WTC11 (cell line): ENCODE data around the gene TUBB2B. TPM values are rescaled to one million over a fixed set of nuclear protein-coding genes. Genes with fewer than 3 reads are reported as not detected.
"Not testable (repeated sequence)": the region's sequence is repeated elsewhere in the genome, so short reads cannot be mapped to it uniquely, and the experiment has no call there.

Experiments
- ATAC-seq: fragments of 200-7000 bp; cut with Tn5 transposase; 2 replicates; pipeline ENCODE4 v1.10.0; 2021; ENCODE audit warnings: mild to moderate bottlenecking, moderate library complexity
- CTCF ChIA-PET: fragments of 300-600 bp; sonication (Branson Sonifier 250); formaldehyde crosslinking; loops from one replicate; lab custom pipeline; 2021; ENCODE audit warnings: antibody characterized with exemption; lab: Charles Lee
- POLR2A ChIA-PET: fragments of 350-600 bp; sonication (Branson Sonifier 250); formaldehyde crosslinking; loops from one replicate; lab custom pipeline; 2021; ENCODE audit warnings: antibody characterized with exemption; lab: Charles Lee
- DNase-seq: peaks from one replicate; pipeline ENCODE4 v3.0.0; 2021; ENCODE audit warnings: low spot score
- H3K27ac Mint-ChIP-seq: 2 replicates; pipeline ENCODE4 v1.8.0; 2021; ENCODE audit warnings: mixed read lengths
- H3K27me3 Mint-ChIP-seq: 2 replicates; pipeline ENCODE4 v1.8.0; 2021; ENCODE audit warnings: low read depth, mild to moderate bottlenecking, moderate library complexity, mixed read lengths
- H3K36me3 Mint-ChIP-seq: 2 replicates; pipeline ENCODE4 v1.8.0; 2021; ENCODE audit warnings: mixed read lengths
- H3K4me1 Mint-ChIP-seq: 2 replicates; pipeline ENCODE4 v1.8.0; 2022; ENCODE audit warnings: mixed read lengths
- H3K4me3 Mint-ChIP-seq: 2 replicates; pipeline ENCODE4 v1.8.0; 2021; ENCODE audit warnings: mild to moderate bottlenecking, moderate library complexity, mixed read lengths
- H3K9me3 Mint-ChIP-seq: 2 replicates; pipeline ENCODE4 v1.8.0; 2021; ENCODE audit warnings: mixed read lengths
- ATF6 ChIP-seq: sonication (generic); formaldehyde crosslinking; IDR thresholded peaks from 2 replicates; pipeline ENCODE4 v1.8.1; 2023; ENCODE audit warnings: mild to moderate bottlenecking, missing genetic modification reagents
- CBFB ChIP-seq: sonication (generic); formaldehyde crosslinking; IDR thresholded peaks from 2 replicates; pipeline ENCODE4 v1.8.1; 2022; ENCODE audit warnings: mild to moderate bottlenecking, low read depth, missing genetic modification reagents
- CREM ChIP-seq: sonication (generic); formaldehyde crosslinking; IDR thresholded peaks from 2 replicates; pipeline ENCODE4 v1.8.1; 2022; ENCODE audit warnings: mild to moderate bottlenecking, missing genetic modification reagents, moderate library complexity
- CTCF ChIP-seq: fragments of 200-600 bp; IDR thresholded peaks from 2 replicates; pipeline ENCODE4 v1.8.0; 2022; ENCODE audit warnings: antibody characterized with exemption
- ESRRA ChIP-seq: sonication (generic); formaldehyde crosslinking; IDR thresholded peaks from 2 replicates; pipeline ENCODE4 v1.8.1; 2022; ENCODE audit warnings: mild to moderate bottlenecking, missing genetic modification reagents, borderline replicate concordance
- GTF2I ChIP-seq: fragments of 250-450 bp; sonication (Bioruptor Pico); conservative IDR thresholded peaks from 2 replicates; pipeline ENCODE4 v1.4.0; 2021; ENCODE audit warnings: mild to moderate bottlenecking
- HMGA2 ChIP-seq: fragments of 250-450 bp; sonication (Bioruptor Pico); IDR thresholded peaks from 2 replicates; pipeline ENCODE4 v1.4.0; 2021; ENCODE audit warnings: mild to moderate bottlenecking, moderate library complexity
- MLX ChIP-seq: sonication (generic); formaldehyde crosslinking; IDR thresholded peaks from 2 replicates; pipeline ENCODE4 v1.8.1; 2023; ENCODE audit warnings: mild to moderate bottlenecking, missing genetic modification reagents, moderate library complexity
- MXD4 ChIP-seq: fragments of 250-450 bp; sonication (Bioruptor Pico); IDR thresholded peaks from 2 replicates; pipeline ENCODE4 v1.8.0; 2021; ENCODE audit warnings: mild to moderate bottlenecking, moderate library complexity, borderline replicate concordance
- NFATC4 ChIP-seq: fragments of 250-450 bp; sonication (Bioruptor Pico); IDR thresholded peaks from 2 replicates; pipeline ENCODE4 v1.9.0; 2021; ENCODE audit warnings: mild to moderate bottlenecking
- PRDM15 ChIP-seq: sonication (generic); formaldehyde crosslinking; IDR thresholded peaks from 2 replicates; pipeline ENCODE4 v1.8.0; 2022; ENCODE audit warnings: missing genetic modification reagents
- PRRX2 ChIP-seq: fragments of 250-450 bp; sonication (Bioruptor Pico); IDR thresholded peaks from 2 replicates; pipeline ENCODE4 v1.8.0; 2021; ENCODE audit warnings: mild to moderate bottlenecking
- RORB ChIP-seq: fragments of 250-450 bp; sonication (Bioruptor Pico); IDR thresholded peaks from 2 replicates; pipeline ENCODE4 v1.9.0; 2021; ENCODE audit warnings: mild to moderate bottlenecking
- STAT6 ChIP-seq: sonication (generic); formaldehyde crosslinking; conservative IDR thresholded peaks from 2 replicates; pipeline ENCODE4 v1.8.1; 2023; ENCODE audit warnings: mild to moderate bottlenecking, low read depth, missing genetic modification reagents, moderate library complexity
- TCF7 ChIP-seq: sonication (generic); formaldehyde crosslinking; IDR thresholded peaks from 2 replicates; pipeline ENCODE4 v1.8.0; 2022; ENCODE audit warnings: mild to moderate bottlenecking, low read depth, missing genetic modification reagents, moderate library complexity
- TEAD4 ChIP-seq: sonication (generic); formaldehyde crosslinking; IDR thresholded peaks from 2 replicates; pipeline ENCODE4 v1.8.0; 2022; ENCODE audit warnings: mild to moderate bottlenecking, missing genetic modification reagents
- TP53 ChIP-seq: sonication (generic); formaldehyde crosslinking; IDR thresholded peaks from 2 replicates; pipeline ENCODE4 v1.8.1; 2023; ENCODE audit warnings: mild to moderate bottlenecking, missing genetic modification reagents
- ZNF416 ChIP-seq: fragments of 250-450 bp; sonication (Bioruptor Pico); IDR thresholded peaks from 2 replicates; pipeline ENCODE4 v1.9.0; 2021; ENCODE audit warnings: mild to moderate bottlenecking, inconsistent platforms
- ZNF671 ChIP-seq: fragments of 250-450 bp; sonication (Bioruptor Pico); IDR thresholded peaks from 2 replicates; pipeline ENCODE4 v1.8.0; 2021; ENCODE audit warnings: mild to moderate bottlenecking
- total RNA-seq: library from RNA; stranded (reverse); gene quantifications from 3 replicates; pipeline ENCODE4 v1.2.3, GENCODE V29; 2021

Gene TUBB2B
- total RNA-seq, 1 experiment from 2014 or later: 591 TPM

- TF ChIP-seq PRDM15 (CRISPR knock-in tag) (no peak), PRRX2 (CRISPR knock-in tag) (no peak), RORB (CRISPR knock-in tag) (no peak)
Observed at GRCh38 chr6:3242768-3243167, 15.3 kb upstream of the TUBB2B start (continued).

GRCh38 chr6:3241745-3242144, 14.3 kb upstream of the TUBB2B start:
- H3K36me3 Mint-ChIP-seq, H3K4me3 Mint-ChIP-seq, H3K27ac Mint-ChIP-seq, ATAC-seq, DNase-seq, POLR2A ChIA-PET, H3K9me3 Mint-ChIP-seq, H3K4me1 Mint-ChIP-seq, H3K27me3 Mint-ChIP-seq: not testable (repeated sequence)
- CTCF ChIA-PET: interaction anchor here (0.7 kb wide), 1 partner anchor 364 kb away, joined by 5 read pairs; no protein-coding TSS in a partner anchor

GRCh38 chr6:3240595-3240994, 13.1 kb upstream of the TUBB2B start:
- H3K27me3 Mint-ChIP-seq: peaks cover 3% of the 10 kb centered on the region; the same call in 1 of the 2 replicates
- peak overlapping the region; percentile 26; the same call in 1 of the 2 replicates for H3K27ac Mint-ChIP-seq
- no peak for DNase-seq
- TF ChIP-seq CTCF (no peak), MXD4 (CRISPR knock-in tag) (no peak), ESRRA (CRISPR knock-in tag) (no peak), ZNF416 (CRISPR knock-in tag) (no peak), TCF7 (CRISPR knock-in tag) (no peak), TP53 (CRISPR knock-in tag) (no peak), CBFB (CRISPR knock-in tag) (no peak), NFATC4 (CRISPR knock-in tag) (no peak)
- H3K36me3 Mint-ChIP-seq: no peaks in the 10 kb centered on the region; the same call in 1 of the 2 replicates
- peaks cover 9% of the 10 kb centered on the region for H3K4me1 Mint-ChIP-seq
- no peaks in the 10 kb centered on the region; the same call in 1 of the 2 replicates for H3K9me3 Mint-ChIP-seq
- no peak for ATAC-seq
- CTCF ChIA-PET: interaction anchor here (1.6 to 5.5 kb wide), 3 partner anchors 9 to 114 kb away, joined by 4 to 66 read pairs (median 14); no protein-coding TSS in a partner anchor
- POLR2A ChIA-PET: interaction anchor here (1.2 kb wide), 1 partner anchor 127 kb away, joined by 3 read pairs; no protein-coding TSS in a partner anchor
- no peak overlapping the region for H3K4me3 Mint-ChIP-seq

GRCh38 chr6:3239110-3239830, 11.8 kb upstream of the TUBB2B start:
- peak; percentile 49 for DNase-seq
- peaks cover 16% of the 10 kb centered on the region for H3K4me1 Mint-ChIP-seq
- peaks cover 3% of the 10 kb centered on the region; the same call in 1 of the 2 replicates for H3K27me3 Mint-ChIP-seq
- peak; percentile 91 for ATAC-seq
- ChIA-PET CTCF (interaction anchor here (0.6 to 5.5 kb wide), 9 partner anchors 8 to 112 kb away, joined by 3 to 66 read pairs (median 5); partner anchors contain the start of gene PSMG4), POLR2A (no interaction called here)
- no peaks in the 10 kb centered on the region; the same call in 1 of the 2 replicates for H3K36me3 Mint-ChIP-seq
- no peak overlapping the region for H3K27ac Mint-ChIP-seq
- no peak overlapping the region for H3K4me3 Mint-ChIP-seq
- no peaks in the 10 kb centered on the region; the same call in 1 of the 2 replicates for H3K9me3 Mint-ChIP-seq
- no peak for TF ChIP-seq CREM (CRISPR knock-in tag)
- TF ChIP-seq ZNF671 (CRISPR knock-in tag): no peak
- no peak for TF ChIP-seq MLX (CRISPR knock-in tag)
- TF ChIP-seq TEAD4 (CRISPR knock-in tag): no peak
- no peak for TF ChIP-seq HMGA2 (CRISPR knock-in tag)
- no peak for TF ChIP-seq GTF2I (CRISPR knock-in tag)
- no peak for TF ChIP-seq STAT6 (CRISPR knock-in tag)
- TF ChIP-seq TP53 (CRISPR knock-in tag): no peak
- no peak for TF ChIP-seq ATF6 (CRISPR knock-in tag)
